ENCODE results near the gene TSSC4.

The TSSC4 gene

DNA sequence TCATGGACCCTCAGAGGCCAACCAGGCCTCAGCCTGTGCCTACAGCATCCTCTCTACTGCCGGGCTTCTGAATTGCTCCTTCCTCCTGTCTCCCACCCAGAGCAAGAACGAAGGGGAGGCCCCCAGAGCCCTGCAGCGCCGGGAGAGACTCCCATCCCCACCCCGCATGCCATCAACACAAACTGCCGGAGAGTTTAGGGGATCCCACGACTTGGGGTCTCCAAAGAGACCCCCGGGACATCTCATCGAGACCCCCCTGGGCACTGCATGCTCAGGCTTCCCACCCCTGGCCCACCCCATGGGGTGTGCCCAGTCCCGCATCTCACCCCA lies 31.7 kb upstream of the TSSC4 start:
- POLR2A ChIA-PET: no interaction called here

More for the DNA sequence above, 31.7 kb upstream of the TSSC4 start:
- no peak overlapping the region for H3K4me3 ChIP-seq (ENCODE audit: low read depth, low read length)
- no peak overlapping the region for H3K27ac ChIP-seq (ENCODE audit: extremely low read depth, low read depth, low read length)
- CTCF ChIA-PET: no interaction called here
- TF ChIP-seq, protein P1, sequence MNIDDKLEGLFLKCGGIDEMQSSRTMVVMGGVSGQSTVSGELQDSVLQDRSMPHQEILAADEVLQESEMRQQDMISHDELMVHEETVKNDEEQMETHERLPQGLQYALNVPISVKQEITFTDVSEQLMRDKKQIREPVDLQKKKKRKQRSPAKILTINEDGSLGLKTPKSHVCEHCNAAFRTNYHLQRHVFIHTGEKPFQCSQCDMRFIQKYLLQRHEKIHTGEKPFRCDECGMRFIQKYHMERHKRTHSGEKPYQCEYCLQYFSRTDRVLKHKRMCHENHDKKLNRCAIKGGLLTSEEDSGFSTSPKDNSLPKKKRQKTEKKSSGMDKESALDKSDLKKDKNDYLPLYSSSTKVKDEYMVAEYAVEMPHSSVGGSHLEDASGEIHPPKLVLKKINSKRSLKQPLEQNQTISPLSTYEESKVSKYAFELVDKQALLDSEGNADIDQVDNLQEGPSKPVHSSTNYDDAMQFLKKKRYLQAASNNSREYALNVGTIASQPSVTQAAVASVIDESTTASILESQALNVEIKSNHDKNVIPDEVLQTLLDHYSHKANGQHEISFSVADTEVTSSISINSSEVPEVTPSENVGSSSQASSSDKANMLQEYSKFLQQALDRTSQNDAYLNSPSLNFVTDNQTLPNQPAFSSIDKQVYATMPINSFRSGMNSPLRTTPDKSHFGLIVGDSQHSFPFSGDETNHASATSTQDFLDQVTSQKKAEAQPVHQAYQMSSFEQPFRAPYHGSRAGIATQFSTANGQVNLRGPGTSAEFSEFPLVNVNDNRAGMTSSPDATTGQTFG (tag by site-specific recombination; IDR thresholded peaks at IDR 0.05; ENCODE audit: borderline replicate concordance): no peak
- TF ChIP-seq ZNF211 (tag by site-specific recombination; IDR thresholded peaks at IDR 0.05; ENCODE audit: low read depth): no peak
- TF ChIP-seq ZNF24 (tag by site-specific recombination; IDR thresholded peaks at IDR 0.05): no peak
- TF ChIP-seq ZNF558 (tag by site-specific recombination; IDR thresholded peaks at IDR 0.05): no peak
- TF ChIP-seq, protein P2, sequence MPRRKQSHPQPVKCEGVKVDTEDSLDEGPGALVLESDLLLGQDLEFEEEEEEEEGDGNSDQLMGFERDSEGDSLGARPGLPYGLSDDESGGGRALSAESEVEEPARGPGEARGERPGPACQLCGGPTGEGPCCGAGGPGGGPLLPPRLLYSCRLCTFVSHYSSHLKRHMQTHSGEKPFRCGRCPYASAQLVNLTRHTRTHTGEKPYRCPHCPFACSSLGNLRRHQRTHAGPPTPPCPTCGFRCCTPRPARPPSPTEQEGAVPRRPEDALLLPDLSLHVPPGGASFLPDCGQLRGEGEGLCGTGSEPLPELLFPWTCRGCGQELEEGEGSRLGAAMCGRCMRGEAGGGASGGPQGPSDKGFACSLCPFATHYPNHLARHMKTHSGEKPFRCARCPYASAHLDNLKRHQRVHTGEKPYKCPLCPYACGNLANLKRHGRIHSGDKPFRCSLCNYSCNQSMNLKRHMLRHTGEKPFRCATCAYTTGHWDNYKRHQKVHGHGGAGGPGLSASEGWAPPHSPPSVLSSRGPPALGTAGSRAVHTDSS (tag by site-specific recombination; IDR thresholded peaks at IDR 0.05): no peak
- TF ChIP-seq, protein P3, sequence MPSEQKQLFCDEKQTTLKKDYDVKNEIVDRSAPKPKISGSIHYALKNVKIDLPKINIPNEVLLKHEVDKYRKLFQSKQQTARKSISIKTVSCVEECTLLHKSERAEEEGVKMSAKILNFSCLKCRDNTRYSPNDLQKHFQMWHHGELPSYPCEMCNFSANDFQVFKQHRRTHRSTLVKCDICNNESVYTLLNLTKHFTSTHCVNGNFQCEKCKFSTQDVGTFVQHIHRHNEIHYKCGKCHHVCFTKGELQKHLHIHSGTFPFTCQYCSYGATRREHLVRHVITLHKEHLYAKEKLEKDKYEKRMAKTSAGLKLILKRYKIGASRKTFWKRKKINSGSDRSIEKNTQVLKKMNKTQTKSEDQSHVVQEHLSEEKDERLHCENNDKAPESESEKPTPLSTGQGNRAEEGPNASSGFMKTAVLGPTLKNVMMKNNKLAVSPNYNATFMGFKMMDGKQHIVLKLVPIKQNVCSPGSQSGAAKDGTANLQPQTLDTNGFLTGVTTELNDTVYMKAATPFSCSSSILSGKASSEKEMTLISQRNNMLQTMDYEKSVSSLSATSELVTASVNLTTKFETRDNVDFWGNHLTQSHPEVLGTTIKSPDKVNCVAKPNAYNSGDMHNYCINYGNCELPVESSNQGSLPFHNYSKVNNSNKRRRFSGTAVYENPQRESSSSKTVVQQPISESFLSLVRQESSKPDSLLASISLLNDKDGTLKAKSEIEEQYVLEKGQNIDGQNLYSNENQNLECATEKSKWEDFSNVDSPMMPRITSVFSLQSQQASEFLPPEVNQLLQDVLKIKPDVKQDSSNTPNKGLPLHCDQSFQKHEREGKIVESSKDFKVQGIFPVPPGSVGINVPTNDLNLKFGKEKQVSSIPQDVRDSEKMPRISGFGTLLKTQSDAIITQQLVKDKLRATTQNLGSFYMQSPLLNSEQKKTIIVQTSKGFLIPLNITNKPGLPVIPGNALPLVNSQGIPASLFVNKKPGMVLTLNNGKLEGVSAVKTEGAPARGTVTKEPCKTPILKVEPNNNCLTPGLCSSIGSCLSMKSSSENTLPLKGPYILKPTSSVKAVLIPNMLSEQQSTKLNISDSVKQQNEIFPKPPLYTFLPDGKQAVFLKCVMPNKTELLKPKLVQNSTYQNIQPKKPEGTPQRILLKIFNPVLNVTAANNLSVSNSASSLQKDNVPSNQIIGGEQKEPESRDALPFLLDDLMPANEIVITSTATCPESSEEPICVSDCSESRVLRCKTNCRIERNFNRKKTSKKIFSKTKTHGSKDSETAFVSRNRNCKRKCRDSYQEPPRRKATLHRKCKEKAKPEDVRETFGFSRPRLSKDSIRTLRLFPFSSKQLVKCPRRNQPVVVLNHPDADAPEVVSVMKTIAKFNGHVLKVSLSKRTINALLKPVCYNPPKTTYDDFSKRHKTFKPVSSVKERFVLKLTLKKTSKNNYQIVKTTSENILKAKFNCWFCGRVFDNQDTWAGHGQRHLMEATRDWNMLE (tag by site-specific recombination; conservative IDR thresholded peaks at IDR 0.05; ENCODE audit: low read depth): no peak
- no peak for TF ChIP-seq GLI2 (tag by site-specific recombination; IDR thresholded peaks at IDR 0.05; ENCODE audit: borderline replicate concordance, low read depth)
- TF ChIP-seq, protein P4, sequence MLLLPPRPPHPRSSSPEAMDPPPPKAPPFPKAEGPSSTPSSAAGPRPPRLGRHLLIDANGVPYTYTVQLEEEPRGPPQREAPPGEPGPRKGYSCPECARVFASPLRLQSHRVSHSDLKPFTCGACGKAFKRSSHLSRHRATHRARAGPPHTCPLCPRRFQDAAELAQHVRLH (tag by site-specific recombination; IDR thresholded peaks at IDR 0.05): no peak
- no peak for TF ChIP-seq ZNF157 (tag by site-specific recombination; IDR thresholded peaks at IDR 0.05)
- TF ChIP-seq, protein P5, sequence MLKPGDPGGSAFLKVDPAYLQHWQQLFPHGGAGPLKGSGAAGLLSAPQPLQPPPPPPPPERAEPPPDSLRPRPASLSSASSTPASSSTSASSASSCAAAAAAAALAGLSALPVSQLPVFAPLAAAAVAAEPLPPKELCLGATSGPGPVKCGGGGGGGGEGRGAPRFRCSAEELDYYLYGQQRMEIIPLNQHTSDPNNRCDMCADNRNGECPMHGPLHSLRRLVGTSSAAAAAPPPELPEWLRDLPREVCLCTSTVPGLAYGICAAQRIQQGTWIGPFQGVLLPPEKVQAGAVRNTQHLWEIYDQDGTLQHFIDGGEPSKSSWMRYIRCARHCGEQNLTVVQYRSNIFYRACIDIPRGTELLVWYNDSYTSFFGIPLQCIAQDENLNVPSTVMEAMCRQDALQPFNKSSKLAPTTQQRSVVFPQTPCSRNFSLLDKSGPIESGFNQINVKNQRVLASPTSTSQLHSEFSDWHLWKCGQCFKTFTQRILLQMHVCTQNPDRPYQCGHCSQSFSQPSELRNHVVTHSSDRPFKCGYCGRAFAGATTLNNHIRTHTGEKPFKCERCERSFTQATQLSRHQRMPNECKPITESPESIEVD (tag by site-specific recombination; IDR thresholded peaks at IDR 0.05): no peak
- TF ChIP-seq, protein P6, sequence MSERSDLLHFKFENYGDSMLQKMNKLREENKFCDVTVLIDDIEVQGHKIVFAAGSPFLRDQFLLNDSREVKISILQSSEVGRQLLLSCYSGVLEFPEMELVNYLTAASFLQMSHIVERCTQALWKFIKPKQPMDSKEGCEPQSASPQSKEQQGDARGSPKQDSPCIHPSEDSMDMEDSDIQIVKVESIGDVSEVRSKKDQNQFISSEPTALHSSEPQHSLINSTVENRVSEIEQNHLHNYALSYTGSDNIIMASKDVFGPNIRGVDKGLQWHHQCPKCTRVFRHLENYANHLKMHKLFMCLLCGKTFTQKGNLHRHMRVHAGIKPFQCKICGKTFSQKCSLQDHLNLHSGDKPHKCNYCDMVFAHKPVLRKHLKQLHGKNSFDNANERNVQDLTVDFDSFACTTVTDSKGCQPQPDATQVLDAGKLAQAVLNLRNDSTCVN (tag by site-specific recombination; optimal IDR thresholded peaks at IDR 0.05): no peak
- TF ChIP-seq OVOL3 (tag by site-specific recombination; IDR thresholded peaks at IDR 0.05): no peak
- no peak for TF ChIP-seq ZNF843 (tag by site-specific recombination; IDR thresholded peaks at IDR 0.05)
- no peaks in the 10 kb centered on the region for H3K4me1 ChIP-seq (ENCODE audit: control insufficient read depth, insufficient read depth, low read length)
- no peaks in the 10 kb centered on the region for H3K9me3 ChIP-seq (ENCODE audit: control insufficient read depth, insufficient read depth, low read depth, low read length)
- no peaks in the 10 kb centered on the region for H3K36me3 ChIP-seq (ENCODE audit: control insufficient read depth in 2 of 2, insufficient read depth in 1 of 2, low read length in 2 of 2)
